GM18519 (cell line): ENCODE measurements around the gene DDT.
A peak's percentile ranks its signal among the peaks of the same experiment; 100 is the strongest.
"Not testable (repeated sequence)": the region's sequence is repeated elsewhere in the genome, so short reads cannot be mapped to it uniquely, and the experiment has no call there.

Experiments used
- ATAC-seq: cut with Tn5 transposase; IDR thresholded peaks from one replicate; pipeline ENCODE4 v1.9.1; 2021; ENCODE audit warnings: mild to moderate bottlenecking, moderate library complexity; ENCODE audit not compliant: unreplicated experiment, low FRiP score

The DDT gene

GRCh38 chr22:23974345-23974744, at the start of gene DDT:
Gene DDT, minus strand, starts transcription at chr22:23974441. Its CDS starts 27 bp downstream, at chr22:23974414.
- ATAC-seq = peak; percentile 68

- ATAC-seq = no peak
Measured at GRCh38 chr22:24023204-24023789, 49.1 kb upstream of the DDT start.

GRCh38 chr22:24021304-24021703, 47.1 kb upstream of the DDT start:
- no peak for ATAC-seq

DNA sequence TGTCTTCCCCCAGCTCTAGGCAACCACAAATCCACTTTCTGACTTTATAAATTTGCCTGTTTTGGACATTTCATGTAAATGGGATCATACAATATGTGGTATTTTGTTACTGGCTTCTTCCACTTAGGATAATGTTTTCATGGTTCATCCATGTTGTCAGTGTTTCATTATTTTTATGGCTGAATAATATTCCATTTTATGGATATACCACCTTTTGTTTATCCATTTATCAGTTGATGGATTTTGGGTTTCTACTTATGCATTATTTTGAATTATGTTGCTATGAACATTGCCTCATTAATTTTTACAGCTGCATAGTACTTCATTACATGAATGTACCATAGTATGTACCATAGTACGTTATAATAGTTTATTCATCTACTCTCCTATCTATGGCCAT, 41.9 kb upstream of the DDT start:
- no peak for ATAC-seq

DNA sequence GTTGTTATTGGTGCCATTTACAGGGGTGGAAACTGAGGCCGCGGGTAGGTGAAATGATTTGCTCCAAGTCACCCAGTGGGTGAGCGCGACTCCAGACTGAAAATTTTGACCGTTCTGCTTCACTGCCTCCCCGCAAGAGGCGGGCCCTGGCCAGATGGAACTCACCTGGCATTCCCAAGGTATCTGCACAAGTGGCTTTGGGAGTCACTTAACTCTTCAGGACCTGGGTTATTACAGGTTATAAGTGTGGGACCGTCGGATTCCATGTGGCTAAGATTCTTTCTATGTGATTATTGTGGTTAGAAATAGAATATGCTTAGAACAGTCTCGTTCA, 37.5 kb upstream of the DDT start:
- no peak for ATAC-seq

DNA sequence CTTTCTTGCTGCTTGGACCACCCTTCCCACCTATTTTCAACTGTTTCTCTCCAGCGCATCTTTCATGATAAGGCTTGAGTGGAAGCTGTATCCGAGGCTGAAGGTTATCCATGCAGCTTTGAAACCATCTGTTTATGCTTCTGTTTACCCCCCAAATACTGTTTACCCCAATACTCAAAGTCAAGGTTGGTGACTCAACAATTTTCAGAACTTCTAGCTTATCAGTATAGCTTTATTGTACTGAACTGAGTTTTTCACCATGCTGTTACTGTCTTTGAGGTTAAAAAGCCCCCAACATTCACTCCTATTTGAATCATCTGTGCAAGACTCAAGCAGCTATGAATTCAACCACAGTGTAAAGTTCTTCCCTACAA, 35.8 kb upstream of the DDT start:
- ATAC-seq = no peak

- ATAC-seq = no peak
Measured at GRCh38 chr22:24009227-24010017, 35.2 kb upstream of the DDT start.

DNA sequence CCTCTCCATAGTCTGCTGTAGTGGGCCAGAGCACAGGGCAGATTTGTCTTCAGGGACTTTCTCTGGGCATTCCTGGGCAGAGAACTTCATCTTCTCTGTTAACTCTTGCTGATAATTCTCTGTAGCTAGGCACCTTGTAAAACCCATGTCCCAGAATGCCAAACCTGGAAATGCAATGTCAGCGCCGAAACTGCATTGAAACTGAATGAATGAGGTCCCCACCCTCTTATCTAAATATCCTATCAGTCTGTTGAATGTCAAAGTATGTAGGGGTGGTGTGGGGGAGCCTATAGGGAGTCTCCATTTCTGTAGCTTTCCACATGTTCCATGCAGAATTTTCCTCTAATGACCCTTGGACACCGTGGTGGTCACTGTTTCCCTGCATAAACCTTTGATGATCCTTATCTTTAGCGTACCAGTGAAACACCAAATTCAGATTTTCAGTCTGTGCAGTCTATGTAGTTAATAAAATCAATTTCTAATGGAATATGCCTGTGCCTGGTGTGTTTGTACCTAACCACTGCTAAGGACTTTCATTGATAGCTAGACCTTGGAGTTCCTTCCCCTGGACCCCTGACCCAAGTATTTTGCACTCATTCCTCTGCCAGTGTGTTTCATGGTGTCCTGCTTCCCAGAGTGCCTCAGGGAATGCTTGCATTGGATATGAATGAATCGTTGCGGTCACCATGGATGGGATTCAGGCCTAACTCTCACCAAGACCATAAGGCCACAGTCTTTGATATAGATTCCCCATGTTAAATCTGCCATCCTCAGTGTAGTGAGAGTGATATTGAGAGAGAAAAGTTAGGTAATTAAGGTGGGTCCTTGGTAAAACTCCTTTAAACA, 34.4 kb upstream of the DDT start:
- no peak for ATAC-seq

DNA sequence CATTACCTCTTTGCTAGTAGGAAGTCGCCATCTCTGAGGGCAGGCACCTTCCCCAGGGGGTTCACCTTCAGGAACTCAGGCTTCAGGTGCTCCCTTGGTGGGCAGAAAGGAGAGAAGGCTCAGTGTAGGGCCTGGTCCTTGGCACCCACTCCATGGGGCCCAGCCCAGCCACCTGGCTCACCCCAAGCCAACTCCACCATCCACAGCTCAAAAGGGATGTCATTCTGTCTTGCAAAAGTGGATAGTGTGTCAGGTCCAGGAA, 33.7 kb upstream of the DDT start:
- ATAC-seq = no peak

DNA sequence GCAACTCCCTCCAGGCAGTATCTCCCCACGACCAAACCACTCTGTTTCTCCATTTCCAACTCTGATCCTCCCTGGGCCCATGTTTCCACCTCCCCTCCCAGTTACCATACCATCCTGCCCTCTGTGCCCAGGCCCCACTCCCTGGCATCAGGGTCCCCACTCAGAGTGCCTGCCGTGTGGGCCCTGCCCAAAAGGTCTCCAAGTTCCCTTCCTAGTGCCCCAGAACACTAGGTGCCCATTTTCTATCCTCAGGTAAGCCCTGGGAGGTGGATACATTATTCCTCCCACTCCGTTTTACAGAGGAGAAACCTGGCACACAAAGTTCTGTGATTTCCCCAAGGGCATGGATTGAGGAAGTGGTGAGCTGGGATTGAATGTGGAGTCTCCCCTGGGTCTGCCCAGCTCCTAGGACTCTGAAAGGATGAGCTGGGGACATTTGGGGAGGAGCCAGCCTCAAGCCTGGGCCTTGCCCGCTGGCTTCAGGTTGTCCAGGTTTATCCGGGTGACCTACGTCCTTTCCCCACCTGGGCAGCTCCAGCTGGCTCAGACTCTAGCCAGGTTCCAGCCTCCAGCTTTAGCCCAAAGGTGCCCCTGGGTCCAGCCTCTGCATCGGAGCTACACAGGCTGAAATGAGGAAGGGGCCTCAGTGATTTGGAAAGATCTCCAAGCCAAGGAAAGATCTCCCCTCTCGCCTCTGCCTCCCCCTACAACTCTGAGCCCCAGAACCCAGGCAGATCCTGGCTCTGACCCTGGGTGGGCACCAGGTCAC, 33.2 kb upstream of the DDT start:
- no peak for ATAC-seq

- no peak for ATAC-seq
Measured at GRCh38 chr22:24006914-24007214, 32.6 kb upstream of the DDT start.

GRCh38 chr22:24006207-24006913, 32.1 kb upstream of the DDT start:
- ATAC-seq = no peak

DNA sequence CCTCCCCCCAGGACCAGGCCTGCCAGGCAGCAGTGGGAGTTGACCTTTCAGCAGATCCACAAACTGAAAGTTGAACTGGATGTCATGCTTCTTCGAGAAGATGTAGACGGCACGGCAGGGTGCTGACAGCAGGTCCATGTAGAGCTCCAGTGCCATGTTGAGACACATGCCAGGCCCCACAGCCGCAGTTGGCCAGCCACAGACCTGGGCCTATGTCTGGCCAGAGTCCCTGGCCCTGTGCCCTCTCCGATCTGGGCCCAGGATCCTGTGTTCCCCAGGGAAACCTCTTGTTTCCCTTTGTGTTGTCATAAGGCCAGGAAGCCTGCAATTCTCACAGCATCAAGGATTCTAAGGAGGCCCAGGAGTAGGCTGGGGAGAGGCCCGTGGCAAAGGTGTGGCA, 31.0 kb upstream of the DDT start, which contains the start of gene GSTT4:
TSS of gene GSTT4 (minus strand) at position 253 of the 400 bp plus-strand sequence. CDS start at position 156, 97 bp downstream.
- no peak for ATAC-seq

GRCh38 chr22:24003887-24004286, 29.6 kb upstream of the DDT start:
- ATAC-seq = no peak

GRCh38 chr22:24002851-24003250, 28.6 kb upstream of the DDT start:
- no peak for ATAC-seq

- no peak for ATAC-seq
Measured at GRCh38 chr22:24002272-24002671, 28.0 kb upstream of the DDT start.

- no peak for ATAC-seq
Measured at GRCh38 chr22:24001314-24001713, 27.1 kb upstream of the DDT start.

DNA sequence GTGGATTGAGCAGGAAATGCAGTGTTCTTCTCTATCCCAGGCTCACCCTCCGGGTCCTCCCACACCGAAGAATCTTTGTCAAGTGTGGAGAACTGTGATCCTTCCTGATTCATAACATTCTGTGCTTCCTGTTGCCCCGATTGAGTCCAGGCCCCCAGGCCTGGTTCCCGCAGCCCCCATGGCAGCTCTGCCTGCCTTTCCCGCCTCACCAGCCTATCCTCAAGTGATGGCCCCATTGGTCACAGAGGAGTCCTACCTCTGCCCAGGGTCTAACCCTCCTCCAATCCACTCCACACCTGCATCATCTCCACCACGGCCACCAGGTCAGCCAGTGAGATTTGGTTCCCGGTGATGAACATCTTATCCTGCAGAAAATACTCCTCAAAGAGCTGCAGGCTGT, 25.5 kb upstream of the DDT start:
- not testable (repeated sequence) for ATAC-seq

GRCh38 chr22:23997092-23997491, 22.9 kb upstream of the DDT start:
- no peak for ATAC-seq

GRCh38 chr22:23993581-23994177, 19.4 kb upstream of the DDT start:
- ATAC-seq = not testable (repeated sequence)
